ENCODE data around the gene MGST3.
"Not testable (repeated sequence)": the region's sequence is repeated elsewhere in the genome, so short reads cannot be mapped to it uniquely, and the experiment has no call there.

Gene MGST3
- 14.6 to 19.9 (median 15.5) reads per million in 3 donors for total RNA-seq

GRCh38 chr1:165630629-165631341 is at the start of gene MGST3:
Gene MGST3, plus strand, starts transcription at chr1:165631234. Its CDS starts 18,614 bp downstream, at chr1:165649848.
- DNase-seq: peak; percentile 81 to 87 (median 84)
- peak within 1 kb of the TSS; percentile 70 for H3K4me3 ChIP-seq (ENCODE audit: insufficient read depth, low read depth, low read length, poor library complexity, severe bottlenecking)
- H3K36me3 ChIP-seq (ENCODE audit: control insufficient read depth, insufficient read depth, low read length): peaks cover 6% of the 10 kb centered on the region
- H3K27me3 ChIP-seq (replicated peaks; ENCODE audit: control insufficient read depth, insufficient read depth, low read length, poor library complexity, severe bottlenecking): no peaks in the 10 kb centered on the region
- no peaks in the 10 kb centered on the region for H3K9me3 ChIP-seq (ENCODE audit: control insufficient read depth, low read length)
- peaks cover 20% of the 10 kb centered on the region for H3K4me1 ChIP-seq (ENCODE audit: control insufficient read depth, insufficient read depth, low read length, poor library complexity, severe bottlenecking)
- H3K27ac ChIP-seq (ENCODE audit: insufficient read depth, low read length, poor library complexity, severe bottlenecking): peak within 1 kb of the TSS; percentile 84

- no peak overlapping the region for H3K4me3 ChIP-seq (ENCODE audit: insufficient read depth, low read depth, low read length, poor library complexity, severe bottlenecking)
- no peak for DNase-seq
- H3K27ac ChIP-seq (ENCODE audit: insufficient read depth, low read length, poor library complexity, severe bottlenecking): no peak overlapping the region
- no peaks in the 10 kb centered on the region for H3K4me1 ChIP-seq (ENCODE audit: control insufficient read depth, insufficient read depth, low read length, poor library complexity, severe bottlenecking)
- H3K36me3 ChIP-seq (ENCODE audit: control insufficient read depth, insufficient read depth, low read length): no peaks in the 10 kb centered on the region
- no peaks in the 10 kb centered on the region for H3K9me3 ChIP-seq (ENCODE audit: control insufficient read depth, low read length)
- H3K27me3 ChIP-seq (replicated peaks; ENCODE audit: control insufficient read depth, insufficient read depth, low read length, poor library complexity, severe bottlenecking): peaks cover 5% of the 10 kb centered on the region
Observed at GRCh38 chr1:165581926-165582325, 49.1 kb upstream of the MGST3 start.

GRCh38 chr1:165586398-165586797 is 44.6 kb upstream of the MGST3 start:
- Histone ChIP-seq H3K27me3 (replicated peaks; ENCODE audit: control insufficient read depth, insufficient read depth, low read length, poor library complexity, severe bottlenecking) (peaks cover 11% of the 10 kb centered on the region), H3K4me1 (ENCODE audit: control insufficient read depth, insufficient read depth, low read length, poor library complexity, severe bottlenecking) (no peaks in the 10 kb centered on the region), H3K4me3 (ENCODE audit: insufficient read depth, low read depth, low read length, poor library complexity, severe bottlenecking) (no peak overlapping the region), H3K9me3 (ENCODE audit: control insufficient read depth, low read length) (no peaks in the 10 kb centered on the region), H3K27ac (ENCODE audit: insufficient read depth, low read length, poor library complexity, severe bottlenecking) (no peak overlapping the region), H3K36me3 (ENCODE audit: control insufficient read depth, insufficient read depth, low read length) (no peaks in the 10 kb centered on the region)
- no peak for DNase-seq

- not testable (repeated sequence) for H3K9me3 ChIP-seq (ENCODE audit: control insufficient read depth, low read length)
Observed at GRCh38 chr1:165591391-165591790, 39.6 kb upstream of the MGST3 start.

GRCh38 chr1:165592945-165593823 is 37.9 kb upstream of the MGST3 start:
- Histone ChIP-seq H3K36me3 (ENCODE audit: control insufficient read depth, insufficient read depth, low read length) (no peaks in the 10 kb centered on the region), H3K27me3 (replicated peaks; ENCODE audit: control insufficient read depth, insufficient read depth, low read length, poor library complexity, severe bottlenecking) (peaks cover 20% of the 10 kb centered on the region), H3K4me1 (ENCODE audit: control insufficient read depth, insufficient read depth, low read length, poor library complexity, severe bottlenecking) (peaks cover 8% of the 10 kb centered on the region), H3K27ac (ENCODE audit: insufficient read depth, low read length, poor library complexity, severe bottlenecking) (no peak overlapping the region), H3K4me3 (ENCODE audit: insufficient read depth, low read depth, low read length, poor library complexity, severe bottlenecking) (no peak overlapping the region), H3K9me3 (ENCODE audit: control insufficient read depth, low read length) (no peaks in the 10 kb centered on the region)
- peak; percentile 51 to 70 (median 61) for DNase-seq

More at GRCh38 chr1:165591391-165591790, 39.6 kb upstream of the MGST3 start:
- H3K4me1 ChIP-seq (ENCODE audit: control insufficient read depth, insufficient read depth, low read length, poor library complexity, severe bottlenecking); H3K27ac ChIP-seq (ENCODE audit: insufficient read depth, low read length, poor library complexity, severe bottlenecking); H3K36me3 ChIP-seq (ENCODE audit: control insufficient read depth, insufficient read depth, low read length); H3K4me3 ChIP-seq (ENCODE audit: insufficient read depth, low read depth, low read length, poor library complexity, severe bottlenecking); DNase-seq: not testable (repeated sequence)
- peaks cover 24% of the 10 kb centered on the region for H3K27me3 ChIP-seq (replicated peaks; ENCODE audit: control insufficient read depth, insufficient read depth, low read length, poor library complexity, severe bottlenecking)

- Histone ChIP-seq H3K27me3 (replicated peaks; ENCODE audit: control insufficient read depth, insufficient read depth, low read length, poor library complexity, severe bottlenecking) (peaks cover 18% of the 10 kb centered on the region), H3K27ac (ENCODE audit: insufficient read depth, low read length, poor library complexity, severe bottlenecking) (no peak overlapping the region), H3K4me1 (ENCODE audit: control insufficient read depth, insufficient read depth, low read length, poor library complexity, severe bottlenecking) (peaks cover 13% of the 10 kb centered on the region), H3K4me3 (ENCODE audit: insufficient read depth, low read depth, low read length, poor library complexity, severe bottlenecking) (no peak overlapping the region), H3K9me3 (ENCODE audit: control insufficient read depth, low read length) (no peaks in the 10 kb centered on the region), H3K36me3 (ENCODE audit: control insufficient read depth, insufficient read depth, low read length) (no peaks in the 10 kb centered on the region)
- no peak for DNase-seq
Observed at GRCh38 chr1:165595246-165595938, 35.6 kb upstream of the MGST3 start.

GRCh38 chr1:165597883-165598675 is 33.0 kb upstream of the MGST3 start:
- Histone ChIP-seq H3K4me3 (ENCODE audit: insufficient read depth, low read depth, low read length, poor library complexity, severe bottlenecking) (peak overlapping the region; percentile 59), H3K36me3 (ENCODE audit: control insufficient read depth, insufficient read depth, low read length) (no peaks in the 10 kb centered on the region), H3K27me3 (replicated peaks; ENCODE audit: control insufficient read depth, insufficient read depth, low read length, poor library complexity, severe bottlenecking) (peaks cover 18% of the 10 kb centered on the region), H3K4me1 (ENCODE audit: control insufficient read depth, insufficient read depth, low read length, poor library complexity, severe bottlenecking) (peaks cover 12% of the 10 kb centered on the region), H3K27ac (ENCODE audit: insufficient read depth, low read length, poor library complexity, severe bottlenecking) (peak overlapping the region; percentile 45), H3K9me3 (ENCODE audit: control insufficient read depth, low read length) (no peaks in the 10 kb centered on the region)
- peak; percentile 83 to 87 (median 86) for DNase-seq

- Histone ChIP-seq H3K27me3 (replicated peaks; ENCODE audit: control insufficient read depth, insufficient read depth, low read length, poor library complexity, severe bottlenecking) (peaks cover 12% of the 10 kb centered on the region), H3K36me3 (ENCODE audit: control insufficient read depth, insufficient read depth, low read length) (no peaks in the 10 kb centered on the region), H3K27ac (ENCODE audit: insufficient read depth, low read length, poor library complexity, severe bottlenecking) (peak overlapping the region; percentile 45), H3K4me1 (ENCODE audit: control insufficient read depth, insufficient read depth, low read length, poor library complexity, severe bottlenecking) (peaks cover 12% of the 10 kb centered on the region), H3K4me3 (ENCODE audit: insufficient read depth, low read depth, low read length, poor library complexity, severe bottlenecking) (peak overlapping the region; percentile 59), H3K9me3 (ENCODE audit: control insufficient read depth, low read length) (no peaks in the 10 kb centered on the region)
- DNase-seq: no peak
Observed at GRCh38 chr1:165598676-165599059, 32.4 kb upstream of the MGST3 start.

GRCh38 chr1:165600793-165601192 is 30.2 kb upstream of the MGST3 start:
- Histone ChIP-seq H3K27me3 (replicated peaks; ENCODE audit: control insufficient read depth, insufficient read depth, low read length, poor library complexity, severe bottlenecking) (no peaks in the 10 kb centered on the region), H3K36me3 (ENCODE audit: control insufficient read depth, insufficient read depth, low read length) (no peaks in the 10 kb centered on the region), H3K4me3 (ENCODE audit: insufficient read depth, low read depth, low read length, poor library complexity, severe bottlenecking) (no peak overlapping the region), H3K4me1 (ENCODE audit: control insufficient read depth, insufficient read depth, low read length, poor library complexity, severe bottlenecking) (peaks cover 12% of the 10 kb centered on the region), H3K9me3 (ENCODE audit: control insufficient read depth, low read length) (no peaks in the 10 kb centered on the region), H3K27ac (ENCODE audit: insufficient read depth, low read length, poor library complexity, severe bottlenecking) (no peak overlapping the region)
- DNase-seq: no peak

Data from effector memory CD4-positive, alpha-beta T cell (primary cell).